Uterus (tissue), 2 donors: ENCODE results near the gene KRT1.

ENCODE experiments used
- CTCF ChIP-seq, 4 experiments: fragments of 200-600 bp in 2 of 4; fragments of 450-650 bp in 2 of 4; sonication (generic) in 2 of 4; IDR thresholded peaks; one replicate each; pipeline ENCODE4 v1.5.1; 2016 to 2019; ENCODE audit warnings: antibody characterized with exemption in 4 of 4, mild to moderate bottlenecking in 2 of 4, moderate library complexity in 1 of 4
- POLR2A ChIP-seq, 2 donors: fragments of 450-650 bp; IDR thresholded peaks; one replicate each; pipeline ENCODE4 v1.6.1; 2016; ENCODE audit warnings: antibody characterized with exemption in 2 of 2, mild to moderate bottlenecking in 1 of 2, moderate library complexity in 1 of 2

DNA sequence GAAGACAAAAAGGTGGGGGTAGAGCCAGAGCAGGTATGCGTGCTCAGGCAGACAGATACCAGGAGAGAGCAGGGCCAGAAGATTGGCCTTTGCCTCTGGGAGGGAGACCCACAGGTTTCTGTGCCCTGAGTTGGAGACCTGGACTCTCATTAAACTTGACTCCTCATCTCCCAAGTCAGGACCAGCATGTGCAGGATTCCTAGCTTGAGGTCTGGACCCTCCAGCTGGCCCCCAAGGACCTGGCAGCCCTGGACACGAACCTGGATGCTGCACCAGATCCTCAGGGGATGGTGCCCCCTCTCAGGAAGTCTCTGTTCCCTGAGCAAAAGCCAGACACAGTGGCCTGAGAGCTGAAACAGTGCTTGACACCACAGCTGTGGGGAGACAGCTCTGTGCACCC lies 51.4 kb downstream of the KRT1 start:
- TF ChIP-seq CTCF (IDR thresholded peaks at IDR 0.05) (no peak), POLR2A (IDR thresholded peaks at IDR 0.05) (no peak)
